NB4 (cell line): ENCODE measurements around the gene RAMAC.

Experiments
- POLR2A ChIP-seq: IDR thresholded peaks from 2 replicates; pipeline ENCODE4 v1.6.1; 2011; ENCODE audit warnings: mild to moderate bottlenecking; ENCODE audit not compliant: insufficient read length; ENCODE audit errors: extremely low read depth
- TF ChIP-seq, protein P1 (sequence below): IDR thresholded peaks from one replicate; pipeline ENCODE4 v1.5.1; 2012; ENCODE audit warnings: low read depth, low read length

- TF ChIP-seq POLR2A = no peak
- TF ChIP-seq, protein P1, sequence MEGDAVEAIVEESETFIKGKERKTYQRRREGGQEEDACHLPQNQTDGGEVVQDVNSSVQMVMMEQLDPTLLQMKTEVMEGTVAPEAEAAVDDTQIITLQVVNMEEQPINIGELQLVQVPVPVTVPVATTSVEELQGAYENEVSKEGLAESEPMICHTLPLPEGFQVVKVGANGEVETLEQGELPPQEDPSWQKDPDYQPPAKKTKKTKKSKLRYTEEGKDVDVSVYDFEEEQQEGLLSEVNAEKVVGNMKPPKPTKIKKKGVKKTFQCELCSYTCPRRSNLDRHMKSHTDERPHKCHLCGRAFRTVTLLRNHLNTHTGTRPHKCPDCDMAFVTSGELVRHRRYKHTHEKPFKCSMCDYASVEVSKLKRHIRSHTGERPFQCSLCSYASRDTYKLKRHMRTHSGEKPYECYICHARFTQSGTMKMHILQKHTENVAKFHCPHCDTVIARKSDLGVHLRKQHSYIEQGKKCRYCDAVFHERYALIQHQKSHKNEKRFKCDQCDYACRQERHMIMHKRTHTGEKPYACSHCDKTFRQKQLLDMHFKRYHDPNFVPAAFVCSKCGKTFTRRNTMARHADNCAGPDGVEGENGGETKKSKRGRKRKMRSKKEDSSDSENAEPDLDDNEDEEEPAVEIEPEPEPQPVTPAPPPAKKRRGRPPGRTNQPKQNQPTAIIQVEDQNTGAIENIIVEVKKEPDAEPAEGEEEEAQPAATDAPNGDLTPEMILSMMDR = no peak
Measured at GRCh38 chr15:82937712-82938058, 48.3 kb upstream of the RAMAC start.
